Measurements from ENCODE around the gene TNP2. TPM values are rescaled to one million over a fixed set of nuclear protein-coding genes. Genes with fewer than 3 reads are reported as not detected.
A peak's percentile ranks its signal among the peaks of the same experiment; 100 is the strongest.

TNP2 gene
- polyA plus RNA-seq, 3 donors: not detected

DNA sequence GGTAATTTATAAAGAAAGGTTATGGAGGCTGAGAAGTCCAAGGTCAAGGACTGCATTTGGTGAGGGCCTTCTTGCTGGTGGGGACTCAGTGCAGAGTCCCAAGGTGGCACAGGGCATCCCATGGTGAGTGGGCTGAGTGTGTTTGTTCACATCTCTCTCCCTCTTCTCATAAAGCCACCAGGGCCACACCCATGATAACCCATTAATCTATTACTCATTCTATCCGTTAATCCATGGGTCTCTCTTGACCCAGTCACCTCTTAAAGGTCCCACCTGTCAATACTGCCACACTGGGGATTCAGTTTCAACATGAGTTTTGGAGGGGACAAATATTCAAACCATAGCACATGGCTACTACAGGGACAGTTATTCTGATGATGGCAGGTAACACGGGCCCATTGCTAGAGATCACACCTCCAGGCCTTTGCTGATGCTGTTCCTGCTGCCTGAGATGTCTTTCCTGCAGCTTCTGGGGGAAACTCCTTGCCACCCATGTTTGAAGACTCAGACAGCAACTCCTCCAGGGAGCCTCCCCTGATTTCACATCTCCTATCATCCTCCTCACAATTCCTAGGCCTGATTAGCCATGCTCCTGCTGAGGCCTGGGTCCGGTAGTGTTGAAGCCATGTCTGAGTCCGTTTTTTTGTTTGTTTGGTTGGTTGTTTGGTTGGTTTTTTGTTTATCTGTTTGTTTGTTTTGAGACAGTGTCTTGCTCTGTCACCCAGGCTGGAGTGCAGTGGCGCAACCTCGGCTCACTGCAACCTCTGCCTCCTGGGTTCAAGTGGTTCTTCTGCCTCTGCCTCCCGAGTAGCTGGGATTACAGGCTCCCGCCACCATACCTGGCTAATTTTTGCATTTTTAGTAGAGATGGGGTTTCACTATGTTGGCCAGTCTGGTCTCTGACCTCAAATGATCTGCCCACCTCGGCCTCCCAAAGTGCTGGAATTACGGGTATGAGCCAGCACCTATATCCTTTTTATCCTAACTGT is 29.2 kb downstream of the TNP2 start:
- Mint-ChIP-seq H3K27me3 (ENCODE audit: low read depth in 3 of 3) (peaks cover 2 to 7% (median 6%) of the 10 kb centered on the region in 3 donors), H3K4me3 (no peak overlapping the region), H3K4me1 (peaks cover 23% of the 10 kb centered on the region), H3K36me3 (no peaks in the 10 kb centered on the region), H3K27ac (peak overlapping the region in 2 of 7 donors; percentile 44 to 59), H3K9me3 (no peaks in the 10 kb centered on the region)
- no peak overlapping the region for H3K4me2 ChIP-seq (replicated peaks; ENCODE audit: extremely low read depth, low read length, poor library complexity, severe bottlenecking)
- H3K4me1 ChIP-seq (ENCODE audit: control insufficient read depth in 1 of 2, insufficient read depth in 2 of 2, low read length in 2 of 2): peaks cover 18 to 24% of the 10 kb centered on the region in 2 donors
- WGBS (ENCODE audit: insufficient coverage): 84% methylated on average over 4 of the region's 10 CpGs
- no peaks in the 10 kb centered on the region for H4K20me1 ChIP-seq (ENCODE audit: insufficient read depth, low read length)
- intact Hi-C loops (cut with micrococcal nuclease): no loop called here
- H3K27me3 ChIP-seq (ENCODE audit: control insufficient read depth in 2 of 2, insufficient read depth in 2 of 2, low read length in 2 of 2): no peaks in the 10 kb centered on the region
- H2AFZ ChIP-seq (ENCODE audit: insufficient read depth, low read depth, low read length, poor library complexity, severe bottlenecking): no peak overlapping the region
- no peaks in the 10 kb centered on the region for H3K9me3 ChIP-seq (replicated peaks in 1 of 2; ENCODE audit: control insufficient read depth in 1 of 2, insufficient read depth in 1 of 2, low read length in 2 of 2)
- TF ChIP-seq CTCF (IDR thresholded peaks at IDR 0.05): no peak
- DNase-seq: no peak
- H3K79me2 ChIP-seq (ENCODE audit: insufficient read depth, low read length): no peaks in the 10 kb centered on the region
- H3K4me3 ChIP-seq (replicated peaks in 1 of 3; ENCODE audit: low read depth in 2 of 3, low read length in 3 of 3): no peak overlapping the region
- no peak overlapping the region for H3K27ac ChIP-seq (ENCODE audit: low read depth in 1 of 2, low read length in 2 of 2)
- H3K36me3 ChIP-seq (replicated peaks in 1 of 2; ENCODE audit: control insufficient read depth in 1 of 2, insufficient read depth in 2 of 2, low read length in 2 of 2): no peaks in the 10 kb centered on the region
- no peak overlapping the region for H3K9ac ChIP-seq (ENCODE audit: insufficient read depth, low read length, poor library complexity, severe bottlenecking)

GRCh38 chr16:11238272-11239202 is 30.6 kb downstream of the TNP2 start:
- H3K36me3 Mint-ChIP-seq: no peaks in the 10 kb centered on the region
- H2AFZ ChIP-seq (ENCODE audit: insufficient read depth, low read depth, low read length, poor library complexity, severe bottlenecking): no peak overlapping the region
- H4K20me1 ChIP-seq (ENCODE audit: insufficient read depth, low read length): no peaks in the 10 kb centered on the region
- no peaks in the 10 kb centered on the region for H3K79me2 ChIP-seq (ENCODE audit: insufficient read depth, low read length)
- H3K36me3 ChIP-seq (replicated peaks in 1 of 2; ENCODE audit: control insufficient read depth in 1 of 2, insufficient read depth in 2 of 2, low read length in 2 of 2): no peaks in the 10 kb centered on the region
- no peak for DNase-seq
- no peak overlapping the region for H3K27ac ChIP-seq (ENCODE audit: low read depth in 1 of 2, low read length in 2 of 2)
- H3K4me3 Mint-ChIP-seq: no peak overlapping the region
- no peak overlapping the region for H3K4me3 ChIP-seq (replicated peaks in 1 of 3; ENCODE audit: low read depth in 2 of 3, low read length in 3 of 3)
- H3K27me3 ChIP-seq (ENCODE audit: control insufficient read depth in 2 of 2, insufficient read depth in 2 of 2, low read length in 2 of 2): no peaks in the 10 kb centered on the region
- H3K9ac ChIP-seq (ENCODE audit: insufficient read depth, low read length, poor library complexity, severe bottlenecking): no peak overlapping the region
- intact Hi-C loops (cut with micrococcal nuclease): no loop called here
- H3K27me3 Mint-ChIP-seq (ENCODE audit: low read depth in 3 of 3): peaks cover 0 to 7% (median 4%) of the 10 kb centered on the region in 3 donors
- TF ChIP-seq CTCF (IDR thresholded peaks at IDR 0.05): no peak
- peaks cover 0 to 3% (median 0%) of the 10 kb centered on the region in 7 donors for H3K9me3 Mint-ChIP-seq
- WGBS (ENCODE audit: insufficient coverage): 97% methylated on average over 6 of the region's 15 CpGs
- H3K9me3 ChIP-seq (replicated peaks in 1 of 2; ENCODE audit: control insufficient read depth in 1 of 2, insufficient read depth in 1 of 2, low read length in 2 of 2): no peaks in the 10 kb centered on the region
- peak overlapping the region in 3 of 7 donors; percentile 15 to 49 (median 46) for H3K27ac Mint-ChIP-seq
- peaks cover 29 to 33% of the 10 kb centered on the region in 2 donors for H3K4me1 ChIP-seq (ENCODE audit: control insufficient read depth in 1 of 2, insufficient read depth in 2 of 2, low read length in 2 of 2)
- no peak overlapping the region for H3K4me2 ChIP-seq (replicated peaks; ENCODE audit: extremely low read depth, low read length, poor library complexity, severe bottlenecking)
- H3K4me1 Mint-ChIP-seq: peaks cover 34% of the 10 kb centered on the region

Measured in CD14-positive monocyte (primary cell).